GM19452 (cell line): Measurements from ENCODE around the gene POLH.
"Not testable (repeated sequence)": the region's sequence is repeated elsewhere in the genome, so short reads cannot be mapped to it uniquely, and the experiment has no call there.

Experiments used
- ATAC-seq: cut with Tn5 transposase; IDR thresholded peaks from one replicate; pipeline ENCODE4 v1.9.1; 2021; ENCODE audit not compliant: unreplicated experiment

Gene POLH

GRCh38 chr6:43629505-43630300 lies 53.7 kb downstream of the POLH start:
- ATAC-seq, result peak; percentile 61

- ATAC-seq, result no peak
Measured at GRCh38 chr6:43630980-43631619, 55.1 kb downstream of the POLH start.

GRCh38 chr6:43633002-43633401 lies 57.0 kb downstream of the POLH start:
- ATAC-seq, result not testable (repeated sequence)

GRCh38 chr6:43634702-43635303 lies 58.8 kb downstream of the POLH start:
- no peak for ATAC-seq

- peak; percentile 75 for ATAC-seq
Measured at GRCh38 chr6:43635387-43636307, 59.7 kb downstream of the POLH start, which contains the start of gene MAD2L1BP. TSS of gene MAD2L1BP (plus strand) at chr6:43635840. CDS start at chr6:43635876, 36 bp downstream.

- peak; percentile 8 for ATAC-seq
Measured at GRCh38 chr6:43636308-43636659, 60.3 kb downstream of the POLH start.

- ATAC-seq, result no peak
Measured at GRCh38 chr6:43639984-43640800, 64.2 kb downstream of the POLH start.

- peak; percentile 60 for ATAC-seq
Measured at GRCh38 chr6:43644940-43645612, 69.1 kb downstream of the POLH start, which contains the start of gene RSPH9. TSS of gene RSPH9 (plus strand) at chr6:43645036. CDS start at chr6:43645099, 63 bp downstream.

GRCh38 chr6:43645613-43645964 lies 69.6 kb downstream of the POLH start:
- ATAC-seq, result peak; percentile 21

GRCh38 chr6:43647613-43648012 lies 71.6 kb downstream of the POLH start:
- no peak for ATAC-seq

GRCh38 chr6:43648248-43648647 lies 72.3 kb downstream of the POLH start:
- no peak for ATAC-seq

- not testable (repeated sequence) for ATAC-seq
Measured at GRCh38 chr6:43652822-43653221, 76.8 kb downstream of the POLH start.

GRCh38 chr6:43657221-43657802 lies 81.3 kb downstream of the POLH start:
- no peak for ATAC-seq

GRCh38 chr6:43658161-43658560 lies 82.2 kb downstream of the POLH start:
- no peak for ATAC-seq

GRCh38 chr6:43662948-43663347 lies 87.0 kb downstream of the POLH start:
- ATAC-seq, result not testable (repeated sequence)
